Stimulated activated CD8-positive, alpha-beta memory T cell treated with anti-CD3 and anti-CD28 coated beads, Interleukin-7, amount 100 ng/mL, for 1 hour (primary cell): ENCODE results near the gene SLC39A11.

Experiments used
- DNase-seq, 2 donors: peaks; one replicate each; pipeline ENCODE4 v3.0.0-alpha.2; 2020; ENCODE audit warnings: low read depth in 2 of 2

The SLC39A11 gene

GRCh38 chr17:72618001-72618509 is 474.4 kb downstream of the SLC39A11 start:
- DNase-seq = no peak

DNA sequence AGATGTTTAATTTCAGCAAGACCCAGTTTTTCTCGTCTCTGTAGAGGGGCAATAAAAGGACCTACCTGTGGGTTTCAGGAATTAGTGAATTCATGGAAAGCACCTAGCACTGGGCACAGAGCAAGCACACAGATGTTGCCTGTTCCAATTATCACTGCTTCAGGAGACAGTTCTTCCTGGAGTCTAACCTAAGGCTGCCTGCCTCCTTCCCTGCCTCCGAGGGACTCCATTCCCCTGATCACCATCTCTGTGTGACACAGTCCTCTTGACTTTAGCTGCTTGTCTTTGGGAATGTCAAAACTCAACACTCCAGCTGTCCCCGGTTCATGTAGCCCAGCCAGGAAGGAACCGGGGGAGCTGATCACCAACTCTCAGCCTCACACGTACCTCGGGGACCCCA is 474.9 kb downstream of the SLC39A11 start:
- DNase-seq = no peak

DNA sequence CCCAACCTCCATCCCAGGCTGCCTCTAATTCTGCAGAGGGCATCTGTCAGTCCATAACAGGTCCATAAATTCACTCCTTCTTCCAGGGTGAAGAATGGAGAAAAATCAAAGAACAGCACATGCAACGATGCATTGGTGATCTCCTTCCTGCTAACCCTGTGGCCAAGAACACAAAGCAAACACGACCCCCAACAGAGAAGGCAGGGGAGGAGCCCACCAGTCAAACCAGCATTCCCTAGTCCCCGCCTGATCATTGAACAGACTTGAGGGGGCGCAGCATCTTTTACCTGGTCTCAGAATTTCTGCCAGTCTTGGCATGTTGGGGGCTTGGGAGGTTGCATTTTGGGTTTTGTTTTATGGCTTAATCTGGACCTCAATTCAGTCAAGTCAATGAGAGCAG is 476.0 kb downstream of the SLC39A11 start:
- no peak for DNase-seq

- no peak for DNase-seq
These were observed 476.9 kb downstream of the SLC39A11 start for GRCh38 chr17:72615627-72615991.

GRCh38 chr17:72614871-72615626 is 477.4 kb downstream of the SLC39A11 start:
- no peak for DNase-seq

DNA sequence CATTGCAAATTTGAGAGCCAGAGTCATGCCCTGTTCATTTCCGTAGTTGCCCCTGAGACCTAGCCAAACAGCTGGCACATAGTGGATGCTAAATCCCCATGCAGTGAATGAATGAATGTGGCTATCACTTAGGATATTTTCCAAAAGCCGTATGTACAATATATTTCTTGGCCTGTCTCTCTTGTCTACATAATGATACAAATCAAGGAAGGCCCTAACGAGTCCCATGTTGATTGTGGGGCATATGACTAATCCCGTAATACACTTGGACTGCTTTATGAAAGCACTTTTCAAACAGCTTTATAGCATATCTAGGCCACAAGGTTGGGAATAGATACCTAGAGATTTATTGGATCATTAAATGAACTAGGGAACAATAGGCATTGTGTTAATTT is 478.0 kb downstream of the SLC39A11 start:
- no peak for DNase-seq

- no peak for DNase-seq
These were observed 478.6 kb downstream of the SLC39A11 start for GRCh38 chr17:72613806-72614292.

- DNase-seq = no peak
These were observed 479.1 kb downstream of the SLC39A11 start for GRCh38 chr17:72613396-72613795.

GRCh38 chr17:72611172-72611571 is 481.3 kb downstream of the SLC39A11 start:
- DNase-seq = no peak

GRCh38 chr17:72609501-72609900 is 483.0 kb downstream of the SLC39A11 start:
- no peak for DNase-seq

GRCh38 chr17:72608436-72608835 is 484.1 kb downstream of the SLC39A11 start:
- DNase-seq = no peak

DNA sequence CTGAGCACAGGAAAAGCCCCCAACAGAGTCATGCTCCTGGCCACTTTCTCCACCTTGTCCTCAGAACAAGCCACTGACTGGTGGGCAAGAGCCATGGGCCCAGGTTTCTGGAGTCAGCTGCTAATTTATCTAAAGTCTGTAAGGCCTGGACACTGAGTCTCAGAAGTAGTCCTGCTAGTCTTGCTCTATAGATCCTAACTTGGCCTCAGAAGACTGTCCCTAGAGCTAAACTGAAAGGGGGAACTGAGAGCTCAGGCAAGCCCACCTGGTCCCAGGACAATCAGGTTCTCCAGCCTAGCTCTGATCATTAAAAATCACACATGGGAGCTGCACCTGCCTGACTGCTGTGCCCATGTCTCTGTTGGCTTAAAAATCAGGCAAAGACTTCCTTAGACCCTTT is 485.8 kb downstream of the SLC39A11 start:
- DNase-seq = no peak

DNA sequence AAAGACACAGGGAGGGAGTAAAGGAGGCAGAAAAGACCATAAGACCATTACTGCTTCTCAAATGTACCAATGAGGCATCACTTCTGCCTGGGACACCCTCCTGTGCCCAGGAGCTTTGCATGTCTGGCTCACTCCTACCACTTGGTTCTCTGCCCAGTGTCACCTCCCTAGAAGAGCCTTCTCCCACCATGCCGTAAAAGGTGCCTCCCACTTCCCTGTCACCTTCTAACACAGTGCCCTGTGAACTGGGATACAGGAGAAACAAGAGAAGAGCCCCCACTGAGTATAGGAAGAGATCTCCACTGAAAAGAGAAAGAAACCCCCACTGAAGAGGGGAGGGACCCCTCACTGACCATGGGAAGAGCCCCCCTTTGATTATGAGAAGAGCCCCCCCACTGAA is 486.9 kb downstream of the SLC39A11 start:
- no peak for DNase-seq

GRCh38 chr17:72604518-72604917 is 488.0 kb downstream of the SLC39A11 start:
- DNase-seq = no peak

DNA sequence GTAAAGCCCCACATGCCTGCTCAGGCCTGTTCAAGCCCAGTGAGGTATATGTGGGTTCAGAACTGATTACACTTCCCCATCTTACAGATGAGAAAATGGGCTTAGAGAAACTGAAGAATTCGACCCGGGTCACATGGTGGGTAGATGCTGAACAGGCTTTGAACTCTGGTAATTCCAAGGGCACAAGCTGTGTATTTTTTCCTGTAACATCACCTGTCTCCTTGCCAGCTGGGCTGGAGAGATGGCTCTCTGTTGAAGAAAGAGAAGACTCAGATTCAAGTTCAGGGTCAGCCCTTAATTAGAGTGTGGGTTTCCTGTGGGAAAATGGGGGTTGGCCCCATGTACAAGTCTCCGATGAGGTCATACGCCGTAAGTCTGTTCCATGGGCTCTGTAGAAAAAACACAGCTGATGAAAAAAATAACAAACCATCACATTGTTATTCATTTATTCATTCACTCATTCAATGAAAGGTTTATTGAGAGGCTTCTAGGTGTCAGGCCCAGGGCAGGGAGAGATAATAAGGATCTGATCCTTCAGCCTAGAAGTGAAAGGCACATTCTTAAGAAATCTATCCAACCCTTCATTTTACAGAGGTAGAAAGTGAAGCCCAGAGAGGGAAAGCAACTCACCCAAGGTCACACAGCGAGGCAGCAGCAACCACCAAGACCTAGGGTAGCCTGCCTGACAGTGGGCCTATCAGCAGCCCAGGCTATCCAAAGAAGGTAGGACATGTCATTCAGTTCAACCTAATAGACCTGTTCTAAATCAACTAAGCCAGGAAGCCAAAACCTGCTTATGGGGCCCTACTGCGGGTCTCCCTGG is 488.9 kb downstream of the SLC39A11 start:
- no peak for DNase-seq

- DNase-seq = no peak
These were observed 489.7 kb downstream of the SLC39A11 start for GRCh38 chr17:72602517-72603419.

- DNase-seq = no peak
These were observed 491.6 kb downstream of the SLC39A11 start for GRCh38 chr17:72600934-72601333.

GRCh38 chr17:72599891-72600290 is 492.6 kb downstream of the SLC39A11 start:
- DNase-seq = no peak

GRCh38 chr17:72598695-72599094 is 493.8 kb downstream of the SLC39A11 start:
- DNase-seq = no peak

DNA sequence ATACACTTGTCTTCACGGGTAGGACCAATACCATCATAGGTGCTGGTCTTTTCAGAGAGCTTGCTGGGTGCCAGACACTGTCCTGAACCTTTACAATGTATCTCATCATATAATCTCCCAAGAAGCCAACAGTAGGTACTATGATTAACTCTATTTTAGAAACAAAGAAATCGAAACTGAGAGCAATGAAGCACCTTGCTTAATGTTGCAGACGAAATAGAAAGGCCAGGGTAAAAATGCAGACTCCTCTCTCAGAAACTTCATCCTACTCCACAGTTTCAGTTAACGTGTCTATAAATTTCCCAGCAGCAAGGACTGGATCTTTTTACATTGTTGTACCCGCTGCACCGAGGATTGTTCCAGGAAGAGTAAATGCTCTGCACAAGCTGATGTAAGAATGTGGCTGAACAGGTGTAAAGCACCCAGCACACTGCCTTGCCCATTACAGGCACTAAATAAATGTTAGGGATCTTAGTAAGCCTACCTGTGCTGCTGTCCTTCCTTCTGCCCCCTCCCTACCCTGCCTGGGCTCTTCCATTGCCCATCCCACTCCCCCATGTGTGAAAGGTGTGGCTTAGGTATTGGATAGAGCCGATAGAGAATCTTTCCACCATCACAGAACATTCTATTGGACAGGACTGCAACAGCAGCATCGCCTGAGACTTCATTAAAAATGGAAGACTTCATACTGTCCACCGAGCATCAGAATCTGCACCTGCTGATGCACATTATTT is 495.0 kb downstream of the SLC39A11 start:
- no peak for DNase-seq
